HCT116 (cell line): ENCODE measurements around the gene PTX4. TPM values are rescaled to one million over a fixed set of nuclear protein-coding genes. Genes with fewer than 3 reads are reported as not detected.

Experiments
- total RNA-seq: library from RNA; stranded (reverse); gene quantifications from one replicate; pipeline ENCODE4 v1.2.1, GENCODE V29; 2021; ENCODE audit not compliant: unreplicated experiment

Gene PTX4
- total RNA-seq, 1 experiment from 2014 or later = not detected

Other genes starting within 250 kb of the PTX4 start
- gene TPSAB1, start 248.2 kb downstream of the PTX4 start, total RNA-seq = 0.25 TPM
- gene TPSD1, start 232.9 kb downstream of the PTX4 start, total RNA-seq = not detected
- gene UBE2I, start 179.3 kb downstream of the PTX4 start, total RNA-seq = 212 TPM
- 44.7 TPM for gene BAIAP3, start 155.3 kb downstream of the PTX4 start, total RNA-seq
- gene TSR3, start 137.1 kb downstream of the PTX4 start, total RNA-seq = 52.7 TPM
- 35.2 TPM for gene GNPTG, start 137.0 kb downstream of the PTX4 start, total RNA-seq
- 24.9 TPM for gene UNKL, start 74.2 kb downstream of the PTX4 start, total RNA-seq
- gene UQCC4, start 68.2 kb downstream of the PTX4 start, total RNA-seq = 22.6 TPM
- not detected for gene PERCC1, start 57.9 kb downstream of the PTX4 start, total RNA-seq
- gene CCDC154, start 44.4 kb downstream of the PTX4 start, total RNA-seq = 1.7 TPM
- 64.0 TPM for gene CLCN7, start 13.9 kb downstream of the PTX4 start, total RNA-seq
- gene TELO2, start 4.4 kb upstream of the PTX4 start, total RNA-seq = 74.3 TPM
- 0.22 TPM for gene TMEM204, start 44.7 kb upstream of the PTX4 start, total RNA-seq
- 27.5 TPM for gene IFT140, start 123.1 kb upstream of the PTX4 start, total RNA-seq
- gene CRAMP1, start 123.4 kb upstream of the PTX4 start, total RNA-seq = 22.9 TPM
- 113 TPM for gene JPT2, start 189.3 kb upstream of the PTX4 start, total RNA-seq
- gene MAPK8IP3, start 217.3 kb upstream of the PTX4 start, total RNA-seq = 75.3 TPM